Measurements from ENCODE around the gene COL6A1.
"Not testable (repeated sequence)": the region's sequence is repeated elsewhere in the genome, so short reads cannot be mapped to it uniquely, and the experiment has no call there.

Gene COL6A1

GRCh38 chr21:46005481-46005881 lies 23.9 kb downstream of the COL6A1 start:
- in situ Hi-C loops (cut with MboI; ENCODE audit: low sequenced_read_pairs), result no loop called here

DNA sequence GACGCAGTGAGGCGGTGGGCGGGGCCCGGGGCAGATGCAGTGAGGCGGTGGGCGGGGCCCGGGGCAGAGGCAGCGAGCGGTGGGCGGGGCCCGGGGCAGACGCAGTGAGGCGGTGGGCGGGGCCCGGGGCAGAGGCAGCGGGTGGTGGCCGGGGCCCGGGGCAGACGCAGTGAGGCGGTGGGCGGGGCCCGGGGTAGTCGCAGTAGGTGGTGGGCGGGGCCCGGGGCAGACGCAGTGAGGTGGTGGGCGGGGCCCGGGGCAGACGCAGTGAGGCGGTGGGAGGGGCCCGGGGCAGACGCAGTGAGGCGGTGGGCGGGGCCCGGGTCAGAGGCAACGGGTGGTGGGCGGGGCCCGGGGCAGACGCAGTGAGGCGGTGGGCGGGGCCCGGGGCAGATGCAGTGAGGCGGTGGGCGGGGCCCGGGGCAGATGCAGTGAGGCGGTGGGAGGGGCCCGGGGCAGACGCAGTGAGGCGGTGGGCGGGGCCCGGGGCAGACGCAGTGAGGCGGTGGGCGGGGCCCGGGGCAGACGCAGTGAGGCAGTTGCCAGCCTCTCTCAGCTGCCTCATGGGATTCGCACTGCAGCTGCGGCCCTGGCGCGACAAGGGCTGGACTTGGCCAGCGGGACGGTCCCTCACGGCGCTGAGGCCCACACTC lies 24.4 kb downstream of the COL6A1 start:
- in situ Hi-C loops (cut with MboI; ENCODE audit: low sequenced_read_pairs), result not testable (repeated sequence)

GRCh38 chr21:46006547-46007491 lies 25.2 kb downstream of the COL6A1 start:
- in situ Hi-C loops (cut with MboI; ENCODE audit: low sequenced_read_pairs), result no loop called here

GRCh38 chr21:46007492-46007868 lies 25.9 kb downstream of the COL6A1 start:
- in situ Hi-C loops (cut with MboI; ENCODE audit: low sequenced_read_pairs), result no loop called here

DNA sequence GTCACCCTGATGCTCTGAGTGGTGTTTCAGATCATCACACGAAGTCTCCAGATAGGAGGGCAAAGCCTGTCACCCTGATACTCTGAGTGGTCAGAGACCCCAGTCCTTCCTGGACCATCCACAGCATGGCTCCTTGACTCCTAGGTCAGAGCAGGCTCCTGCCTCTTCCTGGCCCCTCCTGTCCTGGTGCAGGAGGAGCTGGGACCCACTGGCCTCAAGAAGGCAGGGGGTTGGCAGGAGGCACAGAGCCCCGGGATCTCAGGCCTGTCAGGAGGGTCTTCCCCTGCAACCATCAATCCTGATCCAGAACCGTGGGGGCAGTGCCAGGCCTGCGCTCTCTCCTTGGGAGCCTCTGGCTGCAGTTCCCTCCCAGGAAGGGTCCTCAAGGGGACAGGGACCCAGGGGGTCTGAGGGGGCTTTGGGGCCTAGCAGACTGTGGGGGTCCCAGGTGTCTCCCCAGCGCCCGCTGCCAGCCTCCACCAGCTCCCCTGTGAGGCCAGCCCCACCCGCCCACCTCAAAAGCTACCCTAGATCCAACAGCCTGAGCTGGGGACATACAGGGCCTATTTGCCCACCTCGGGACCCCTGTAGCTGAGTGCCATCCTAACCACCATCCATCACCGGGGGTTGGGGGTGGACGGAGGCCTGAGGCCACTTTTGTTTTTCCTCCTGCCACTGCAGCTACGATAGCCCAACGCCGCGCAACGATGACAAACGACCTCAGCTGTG lies 27.5 kb downstream of the COL6A1 start:
- in situ Hi-C loops (cut with MboI; ENCODE audit: low sequenced_read_pairs), result no loop called here

- in situ Hi-C loops (cut with MboI; ENCODE audit: low sequenced_read_pairs), result no loop called here
These were observed 28.6 kb downstream of the COL6A1 start for GRCh38 chr21:46009951-46010705.

DNA sequence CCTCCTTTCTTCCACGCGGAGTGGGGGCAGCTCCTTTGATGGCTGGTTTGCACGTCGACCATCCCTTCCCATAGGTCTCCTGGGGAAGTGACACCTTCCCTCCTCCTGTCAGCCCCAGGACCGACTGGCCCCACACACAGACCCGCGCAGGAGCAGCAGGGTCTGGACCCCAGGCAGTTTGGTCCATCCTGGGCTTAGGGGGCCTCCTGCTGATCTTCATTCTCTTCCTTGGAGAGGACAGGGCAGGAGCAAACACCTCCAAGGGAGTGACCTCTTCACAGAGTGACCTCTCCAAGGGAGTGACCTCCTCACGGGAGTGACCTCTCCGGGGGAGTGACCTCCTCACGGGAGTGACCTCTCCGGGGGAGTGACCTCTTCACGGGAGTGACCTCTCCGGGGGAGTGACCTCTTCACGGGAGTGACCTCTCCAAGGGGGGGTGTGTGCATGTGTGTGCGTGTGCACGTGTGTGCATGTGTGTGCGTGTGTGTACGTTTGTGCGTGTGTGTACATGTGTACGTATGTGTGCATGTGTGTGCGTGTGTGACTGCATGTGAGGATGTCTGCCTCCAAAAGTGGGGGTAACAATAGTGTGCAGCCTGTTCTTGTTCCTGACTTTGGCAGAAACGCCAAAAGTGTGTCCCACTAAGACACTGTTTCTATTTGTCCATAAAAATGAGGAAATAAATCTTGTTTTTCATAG lies 29.8 kb downstream of the COL6A1 start:
- in situ Hi-C loops (cut with MboI; ENCODE audit: low sequenced_read_pairs), result no loop called here

DNA sequence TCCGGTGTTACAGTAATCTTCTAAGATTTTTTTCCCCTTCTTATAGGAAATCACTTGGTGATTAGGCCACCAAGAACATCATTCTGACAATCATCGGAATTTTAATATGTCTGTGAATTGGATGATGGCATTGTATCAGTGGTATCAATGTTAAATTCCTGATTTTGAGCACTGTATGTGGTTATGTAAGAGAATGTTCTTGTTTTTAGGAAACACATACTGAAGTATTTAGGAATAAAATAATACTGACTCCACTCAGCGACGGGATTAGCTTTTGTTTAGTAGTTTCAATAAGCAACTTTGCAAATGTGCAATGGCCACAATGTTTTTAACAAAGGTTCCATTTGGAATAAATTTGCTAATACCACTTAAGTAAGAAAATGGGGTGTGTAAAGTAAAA lies 30.6 kb downstream of the COL6A1 start:
- in situ Hi-C loops (cut with MboI; ENCODE audit: low sequenced_read_pairs), result no loop called here

DNA sequence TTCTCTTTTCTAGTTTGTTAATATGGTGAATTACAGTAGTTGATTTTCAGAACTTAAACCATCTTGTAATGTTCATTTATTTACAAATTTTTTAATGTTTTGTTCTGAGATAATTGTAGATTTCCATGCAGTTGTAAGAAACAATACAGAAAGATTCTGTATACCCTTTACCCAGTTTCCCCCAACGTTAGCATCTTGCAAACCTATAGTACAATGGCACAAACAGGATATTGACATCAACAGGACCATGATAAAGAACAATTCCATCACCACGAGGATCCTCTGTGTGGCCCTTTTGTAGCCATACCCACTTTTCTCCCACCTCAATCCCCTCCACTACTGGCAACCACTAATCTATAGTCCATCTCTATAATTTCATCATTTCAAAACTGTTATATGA lies 33.3 kb downstream of the COL6A1 start:
- in situ Hi-C loops (cut with MboI; ENCODE audit: low sequenced_read_pairs), result no loop called here

GRCh38 chr21:46017148-46017547 lies 35.6 kb downstream of the COL6A1 start:
- in situ Hi-C loops (cut with MboI; ENCODE audit: low sequenced_read_pairs), result no loop called here

- in situ Hi-C loops (cut with MboI; ENCODE audit: low sequenced_read_pairs), result no loop called here
These were observed 36.1 kb downstream of the COL6A1 start for GRCh38 chr21:46017695-46018094.

DNA sequence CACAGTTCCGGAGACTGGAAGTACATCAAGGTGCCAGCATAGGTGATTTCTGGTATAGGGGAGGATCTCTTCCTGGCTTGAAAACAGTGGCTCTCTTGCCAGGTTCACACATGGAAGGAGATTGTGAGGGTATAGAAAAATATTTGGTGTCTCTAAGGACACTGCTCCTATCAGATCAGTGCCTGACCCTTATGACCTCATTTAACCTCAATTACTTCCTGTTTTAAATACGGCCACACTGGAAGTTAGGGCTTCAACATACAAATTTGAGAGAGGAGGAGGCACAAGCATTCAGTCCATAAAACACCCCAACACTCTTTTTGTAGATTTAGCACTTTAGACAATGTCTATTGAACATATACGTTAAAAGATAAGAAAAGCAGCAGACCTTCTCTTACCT lies 37.0 kb downstream of the COL6A1 start:
- in situ Hi-C loops (cut with MboI; ENCODE audit: low sequenced_read_pairs), result no loop called here

- in situ Hi-C loops (cut with MboI; ENCODE audit: low sequenced_read_pairs), result no loop called here
These were observed 39.0 kb downstream of the COL6A1 start for GRCh38 chr21:46020581-46020980.

DNA sequence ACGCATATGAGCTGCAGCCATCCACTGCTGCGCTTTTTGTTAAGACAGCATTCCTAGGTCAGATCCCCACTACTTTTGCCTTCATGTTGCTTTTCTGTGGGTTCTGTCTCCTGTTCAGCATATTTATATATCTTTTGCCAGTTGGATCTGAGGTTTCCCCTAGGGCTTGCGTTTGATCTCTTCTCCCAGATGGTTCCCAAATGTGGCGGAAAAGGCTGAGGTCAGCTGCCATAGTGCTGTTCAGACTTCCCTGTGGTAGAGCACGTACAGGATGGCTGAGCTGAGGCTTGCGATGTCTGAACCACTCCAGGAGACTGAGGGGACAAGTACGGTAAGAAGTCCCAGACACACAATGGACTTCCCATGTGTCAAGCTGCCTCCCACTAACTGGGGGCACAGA lies 39.8 kb downstream of the COL6A1 start:
- in situ Hi-C loops (cut with MboI; ENCODE audit: low sequenced_read_pairs), result no loop called here

GRCh38 chr21:46021978-46022544 lies 40.5 kb downstream of the COL6A1 start:
- in situ Hi-C loops (cut with MboI; ENCODE audit: low sequenced_read_pairs), result no loop called here

GRCh38 chr21:46022551-46023525 lies 41.3 kb downstream of the COL6A1 start:
- in situ Hi-C loops (cut with MboI; ENCODE audit: low sequenced_read_pairs), result no loop called here

DNA sequence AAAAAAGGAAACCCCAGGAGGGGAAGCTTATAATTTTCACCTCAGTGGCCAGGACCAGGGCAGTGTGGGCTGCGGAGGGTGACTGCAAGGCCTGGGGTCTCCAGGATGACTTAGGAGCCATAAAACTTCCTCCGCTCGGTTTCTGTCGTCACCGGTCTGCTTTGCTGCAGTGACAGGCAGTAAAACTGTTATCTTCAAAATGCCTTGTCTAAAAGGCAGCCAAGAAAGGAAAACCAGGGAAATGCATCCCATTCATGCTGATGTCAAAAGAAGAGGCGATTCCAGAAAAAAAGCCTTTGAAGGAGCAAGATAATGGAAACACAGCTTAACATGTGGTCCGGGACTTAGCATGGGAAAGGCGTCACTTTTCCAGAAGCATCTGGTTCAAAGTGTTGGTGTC lies 42.0 kb downstream of the COL6A1 start:
- in situ Hi-C loops (cut with MboI; ENCODE audit: low sequenced_read_pairs), result no loop called here

- in situ Hi-C loops (cut with MboI; ENCODE audit: low sequenced_read_pairs), result no loop called here
These were observed 42.6 kb downstream of the COL6A1 start for GRCh38 chr21:46024141-46024540.

Measured in HL-60/S4 treated with retinoic acid at 250 ng/mL for 4 days and 3 days (cell line).